HG02852 (cell line): ENCODE measurements around the gene IRGQ.

Experiments used
- ATAC-seq: cut with Tn5 transposase; IDR thresholded peaks from one replicate; pipeline ENCODE4 v1.9.1; 2021; ENCODE audit warnings: mild to moderate bottlenecking, moderate library complexity; ENCODE audit not compliant: unreplicated experiment

Gene IRGQ

GRCh38 chr19:43575156-43575950 lies 20.6 kb downstream of the IRGQ start, which contains the start of the genes PINLYP and XRCC1:
PINLYP (plus strand) TSS chr19:43575801; CDS start chr19:43577192, 1,391 bp downstream.
XRCC1 (minus strand) TSS chr19:43575527; CDS start chr19:43575458, 69 bp downstream.
- ATAC-seq: peak; percentile 97

- ATAC-seq: no peak
Measured at GRCh38 chr19:43574424-43575155, 21.3 kb downstream of the IRGQ start.

- ATAC-seq: no peak
Measured at GRCh38 chr19:43572171-43572588, 23.8 kb downstream of the IRGQ start.

GRCh38 chr19:43570174-43570791 lies 25.7 kb downstream of the IRGQ start:
- ATAC-seq: no peak

GRCh38 chr19:43569657-43570056 lies 26.3 kb downstream of the IRGQ start:
- ATAC-seq: no peak

- no peak for ATAC-seq
Measured at GRCh38 chr19:43564800-43565199, 31.1 kb downstream of the IRGQ start.

- no peak for ATAC-seq
Measured at GRCh38 chr19:43563816-43564457, 32.0 kb downstream of the IRGQ start.

- peak; percentile 60 for ATAC-seq
Measured at GRCh38 chr19:43562698-43563241, 33.2 kb downstream of the IRGQ start.

GRCh38 chr19:43562226-43562697 lies 33.7 kb downstream of the IRGQ start:
- no peak for ATAC-seq

- no peak for ATAC-seq
Measured at GRCh38 chr19:43561139-43561970, 34.6 kb downstream of the IRGQ start.

GRCh38 chr19:43560687-43561086 lies 35.2 kb downstream of the IRGQ start:
- no peak for ATAC-seq

GRCh38 chr19:43555185-43555770 lies 40.7 kb downstream of the IRGQ start:
- peak; percentile 45 for ATAC-seq

- no peak for ATAC-seq
Measured at GRCh38 chr19:43554317-43554895, 41.5 kb downstream of the IRGQ start.

- no peak for ATAC-seq
Measured at GRCh38 chr19:43553656-43554055, 42.3 kb downstream of the IRGQ start.

- no peak for ATAC-seq
Measured at GRCh38 chr19:43552616-43553015, 43.3 kb downstream of the IRGQ start.

GRCh38 chr19:43552198-43552450 lies 43.8 kb downstream of the IRGQ start:
- ATAC-seq: no peak

GRCh38 chr19:43551399-43552197 lies 44.3 kb downstream of the IRGQ start:
- ATAC-seq: no peak

- ATAC-seq: no peak
Measured at GRCh38 chr19:43548706-43549105, 47.2 kb downstream of the IRGQ start.
